ENCODE data around the gene RPRD1B. TPM values are rescaled to one million over a fixed set of nuclear protein-coding genes. Genes with fewer than 3 reads are reported as not detected.

Gene RPRD1B
- total and polyA plus RNA-seq, 2 experiments from 2014 or later = 16.5 to 28.0 TPM

DNA sequence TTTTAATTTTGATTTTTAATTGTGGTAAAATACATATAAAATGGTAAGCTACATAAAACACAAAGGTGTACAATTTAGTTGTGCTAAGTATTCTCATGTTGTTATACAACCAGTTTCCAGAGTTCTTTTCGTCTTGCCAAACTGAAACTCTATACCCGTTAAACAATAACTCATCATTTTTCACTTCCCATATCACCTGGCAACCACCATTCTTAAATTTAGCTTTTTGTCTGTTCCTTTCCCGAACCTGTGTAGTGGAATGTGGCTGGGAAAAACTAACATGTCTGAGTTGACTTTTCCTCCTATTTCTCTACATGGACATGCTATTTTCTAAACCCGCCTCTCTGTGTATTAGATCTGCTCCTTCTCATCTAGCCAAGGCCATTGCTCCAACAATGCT is 27.6 kb downstream of the RPRD1B start:
- Histone ChIP-seq H3K79me2 (peaks cover 21% of the 10 kb centered on the region), H3K4me2 (no peak overlapping the region), H4K20me1 (ENCODE audit: insufficient read depth, poor library complexity, severe bottlenecking) (no peaks in the 10 kb centered on the region), H3K27ac (no peak overlapping the region), H2AFZ (no peak overlapping the region), H3K4me1 (ENCODE audit: insufficient read depth) (peaks cover 12% of the 10 kb centered on the region), H3K9me2 (replicated peaks; ENCODE audit: insufficient read depth) (no peaks in the 10 kb centered on the region), H3K36me3 (replicated peaks; ENCODE audit: insufficient read depth, low read depth) (no peaks in the 10 kb centered on the region), H3K27me3 (no peaks in the 10 kb centered on the region), H3K4me3 (no peak overlapping the region), H3K9me3 (ENCODE audit: low read depth) (no peaks in the 10 kb centered on the region)
- DNase-seq (ENCODE audit: low spot score) = no peak
- 89% methylated on average over 4 of the region's 4 CpGs for WGBS (ENCODE audit: low lambda C conversion rate, missing lambda C conversion rate)
- TF ChIP-seq EZH2phosphoT487 (IDR thresholded peaks at IDR 0.05; ENCODE audit: low read depth, severe bottlenecking, unreplicated experiment) = no peak
- TF ChIP-seq EZH2 (IDR thresholded peaks at IDR 0.05; ENCODE audit: borderline replicate concordance) = no peak
- TF ChIP-seq, protein P1, sequence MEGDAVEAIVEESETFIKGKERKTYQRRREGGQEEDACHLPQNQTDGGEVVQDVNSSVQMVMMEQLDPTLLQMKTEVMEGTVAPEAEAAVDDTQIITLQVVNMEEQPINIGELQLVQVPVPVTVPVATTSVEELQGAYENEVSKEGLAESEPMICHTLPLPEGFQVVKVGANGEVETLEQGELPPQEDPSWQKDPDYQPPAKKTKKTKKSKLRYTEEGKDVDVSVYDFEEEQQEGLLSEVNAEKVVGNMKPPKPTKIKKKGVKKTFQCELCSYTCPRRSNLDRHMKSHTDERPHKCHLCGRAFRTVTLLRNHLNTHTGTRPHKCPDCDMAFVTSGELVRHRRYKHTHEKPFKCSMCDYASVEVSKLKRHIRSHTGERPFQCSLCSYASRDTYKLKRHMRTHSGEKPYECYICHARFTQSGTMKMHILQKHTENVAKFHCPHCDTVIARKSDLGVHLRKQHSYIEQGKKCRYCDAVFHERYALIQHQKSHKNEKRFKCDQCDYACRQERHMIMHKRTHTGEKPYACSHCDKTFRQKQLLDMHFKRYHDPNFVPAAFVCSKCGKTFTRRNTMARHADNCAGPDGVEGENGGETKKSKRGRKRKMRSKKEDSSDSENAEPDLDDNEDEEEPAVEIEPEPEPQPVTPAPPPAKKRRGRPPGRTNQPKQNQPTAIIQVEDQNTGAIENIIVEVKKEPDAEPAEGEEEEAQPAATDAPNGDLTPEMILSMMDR (IDR thresholded peaks at IDR 0.05; ENCODE audit: poor library complexity) = no peak

DNA sequence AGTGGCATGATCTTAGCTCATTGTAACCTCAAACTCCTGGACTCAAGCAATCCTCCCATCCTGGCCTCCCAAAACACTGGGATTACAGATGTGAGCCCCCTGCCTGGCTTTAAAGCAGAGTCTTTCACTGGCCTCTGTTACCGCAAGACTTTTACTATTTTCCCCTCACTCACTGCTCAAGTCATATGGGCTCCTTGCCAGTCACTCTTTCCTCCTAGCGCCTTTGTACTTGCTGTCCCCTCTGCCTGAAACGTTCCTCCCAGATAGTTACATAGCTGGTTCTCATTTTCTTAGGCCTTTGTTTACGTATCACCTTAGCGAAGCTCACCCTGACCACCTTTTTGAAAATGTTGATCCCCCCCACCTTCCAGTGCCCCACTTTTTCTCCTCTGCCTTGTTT is 29.3 kb downstream of the RPRD1B start:
- TF ChIP-seq EZH2phosphoT487 (IDR thresholded peaks at IDR 0.05; ENCODE audit: low read depth, severe bottlenecking, unreplicated experiment) (no peak), EZH2 (IDR thresholded peaks at IDR 0.05; ENCODE audit: borderline replicate concordance) (no peak)
- TF ChIP-seq, protein P1 (IDR thresholded peaks at IDR 0.05; ENCODE audit: poor library complexity) = no peak
- Histone ChIP-seq H3K4me1 (ENCODE audit: insufficient read depth) (peaks cover 12% of the 10 kb centered on the region), H3K27me3 (no peaks in the 10 kb centered on the region), H3K27ac (no peak overlapping the region), H3K79me2 (peaks cover 12% of the 10 kb centered on the region), H3K4me2 (no peak overlapping the region), H3K9me2 (replicated peaks; ENCODE audit: insufficient read depth) (no peaks in the 10 kb centered on the region), H4K20me1 (ENCODE audit: insufficient read depth, poor library complexity, severe bottlenecking) (no peaks in the 10 kb centered on the region), H3K36me3 (replicated peaks; ENCODE audit: insufficient read depth, low read depth) (no peaks in the 10 kb centered on the region), H2AFZ (no peak overlapping the region), H3K4me3 (no peak overlapping the region), H3K9me3 (ENCODE audit: low read depth) (no peaks in the 10 kb centered on the region)
- WGBS (ENCODE audit: low lambda C conversion rate, missing lambda C conversion rate) = 56% methylated on average over 5 of the region's 5 CpGs
- DNase-seq (ENCODE audit: low spot score) = no peak

DNA sequence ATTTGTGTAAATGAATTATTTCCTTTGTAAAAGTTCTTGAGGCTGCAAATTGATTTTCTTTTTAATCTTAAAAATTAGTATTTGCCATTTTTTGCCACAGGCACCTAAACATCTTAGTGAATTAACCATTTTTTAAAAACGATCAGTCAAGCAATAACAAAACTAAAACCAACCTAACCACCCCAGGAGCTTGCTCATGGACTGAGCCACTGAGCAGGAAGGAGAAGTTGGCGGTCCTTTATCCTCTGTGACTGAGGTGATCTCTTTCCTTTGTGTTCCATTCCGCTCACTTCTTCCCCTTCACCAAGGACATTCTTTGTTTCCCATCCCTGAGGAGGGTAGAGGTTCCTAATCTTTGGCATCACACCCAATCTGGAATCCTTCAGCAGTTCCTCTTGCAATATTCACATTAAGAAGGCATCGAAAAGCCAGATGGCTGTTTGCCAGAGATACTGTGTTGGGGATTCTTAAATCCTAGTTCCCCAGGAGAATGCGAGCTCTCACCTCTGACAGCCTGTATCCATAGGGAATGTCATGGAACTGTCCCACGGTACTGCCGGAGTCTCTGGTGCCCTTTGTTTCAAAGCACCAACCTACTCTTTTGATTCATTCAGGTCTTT is 30.5 kb downstream of the RPRD1B start:
- H3K4me2 ChIP-seq = no peak overlapping the region
- H3K9me3 ChIP-seq (ENCODE audit: low read depth) = no peaks in the 10 kb centered on the region
- no peak for DNase-seq (ENCODE audit: low spot score)
- H4K20me1 ChIP-seq (ENCODE audit: insufficient read depth, poor library complexity, severe bottlenecking) = no peaks in the 10 kb centered on the region
- no peak overlapping the region for H3K4me3 ChIP-seq
- H3K27me3 ChIP-seq = no peaks in the 10 kb centered on the region
- no peaks in the 10 kb centered on the region for H3K9me2 ChIP-seq (replicated peaks; ENCODE audit: insufficient read depth)
- no peak overlapping the region for H2AFZ ChIP-seq
- 91% methylated on average over 7 of the region's 7 CpGs for WGBS (ENCODE audit: low lambda C conversion rate, missing lambda C conversion rate)
- no peak for TF ChIP-seq EZH2phosphoT487 (IDR thresholded peaks at IDR 0.05; ENCODE audit: low read depth, severe bottlenecking, unreplicated experiment)
- no peak for TF ChIP-seq EZH2 (IDR thresholded peaks at IDR 0.05; ENCODE audit: borderline replicate concordance)
- TF ChIP-seq, protein P1 (IDR thresholded peaks at IDR 0.05; ENCODE audit: poor library complexity) = no peak
- H3K79me2 ChIP-seq = peaks cover 6% of the 10 kb centered on the region
- H3K4me1 ChIP-seq (ENCODE audit: insufficient read depth) = peaks cover 12% of the 10 kb centered on the region
- no peak overlapping the region for H3K27ac ChIP-seq
- H3K36me3 ChIP-seq (replicated peaks; ENCODE audit: insufficient read depth, low read depth) = no peaks in the 10 kb centered on the region
